ENCODE results near the gene MUC5B. TPM values are rescaled to one million over a fixed set of nuclear protein-coding genes. Genes with fewer than 3 reads are reported as not detected.
A peak's percentile ranks its signal among the peaks of the same experiment; 100 is the strongest.

MUC5B gene
- total RNA-seq, 1 experiment from 2014 or later, result 24.3 TPM

DNA sequence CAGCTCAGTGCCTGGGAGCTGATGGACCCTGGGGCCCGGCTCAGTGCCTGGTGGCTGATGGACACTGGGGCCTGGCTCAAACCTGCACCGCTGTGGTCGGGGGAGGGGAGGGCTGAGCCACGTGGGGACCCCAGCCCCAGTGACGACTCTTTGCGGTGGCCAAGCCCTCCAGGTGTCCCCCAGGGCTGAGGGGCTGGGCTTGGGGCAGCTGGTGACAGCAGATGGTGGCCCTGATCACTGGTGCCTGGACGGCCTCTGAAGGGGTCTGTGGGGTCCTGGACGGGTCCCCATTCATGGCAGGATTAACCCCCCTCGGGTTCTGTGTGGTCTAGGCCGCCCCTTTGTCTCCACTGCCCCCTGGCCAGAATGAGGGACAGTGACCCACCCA lies 3.4 kb upstream of the MUC5B start:
- intact Hi-C loops (cut with micrococcal nuclease), result no loop called here
- H3K4me1 ChIP-seq (ENCODE audit: insufficient read depth, low read length), result peaks cover 25% of the 10 kb centered on the region
- no peaks in the 10 kb centered on the region for H3K9me3 ChIP-seq (ENCODE audit: low read length)
- H3K79me2 ChIP-seq (ENCODE audit: low read length), result no peaks in the 10 kb centered on the region
- peak overlapping the region; percentile 40 for H3K27ac ChIP-seq (ENCODE audit: low read length)
- ChIA-PET POLR2A (ENCODE audit: unreplicated experiment) (no interaction called here), CTCF (no interaction called here)
- no peak overlapping the region for H3K4me3 ChIP-seq (ENCODE audit: low read length)
- TF ChIP-seq CTCF (conservative IDR thresholded peaks at IDR 0.05; ENCODE audit: low read depth, low read length) (no peak), EZH2 (IDR thresholded peaks at IDR 0.05; ENCODE audit: low read length, unreplicated experiment) (no peak), EZH2phosphoT487 (IDR thresholded peaks at IDR 0.05; ENCODE audit: borderline replicate concordance, low read length) (no peak)
- no peaks in the 10 kb centered on the region for H3F3A ChIP-seq (ENCODE audit: low read length, unreplicated experiment)
- no peaks in the 10 kb centered on the region for H4K20me1 ChIP-seq (ENCODE audit: low read length)
- H3K9me2 ChIP-seq (replicated peaks; ENCODE audit: low read length), result no peaks in the 10 kb centered on the region
- DNase-seq (no peak), ATAC-seq (no peak)
- H3K27me3 ChIP-seq (ENCODE audit: low read length), result no peaks in the 10 kb centered on the region
- no peak overlapping the region; the same call in 1 of the 2 replicates for H3K4me2 ChIP-seq (ENCODE audit: low read length)
- H3K9ac ChIP-seq (ENCODE audit: low read length), result 0 out of 2 replicates have a peak overlapping the region, but pooled peaks have one; percentile 25
- no peaks in the 10 kb centered on the region for H3K36me3 ChIP-seq (ENCODE audit: low read depth, low read length)
- BruUV-seq (replicated peaks), result no TSS peak
- H2AFZ ChIP-seq (ENCODE audit: low read length), result 0 out of 2 replicates have a peak overlapping the region, but pooled peaks have one; percentile 67

DNA sequence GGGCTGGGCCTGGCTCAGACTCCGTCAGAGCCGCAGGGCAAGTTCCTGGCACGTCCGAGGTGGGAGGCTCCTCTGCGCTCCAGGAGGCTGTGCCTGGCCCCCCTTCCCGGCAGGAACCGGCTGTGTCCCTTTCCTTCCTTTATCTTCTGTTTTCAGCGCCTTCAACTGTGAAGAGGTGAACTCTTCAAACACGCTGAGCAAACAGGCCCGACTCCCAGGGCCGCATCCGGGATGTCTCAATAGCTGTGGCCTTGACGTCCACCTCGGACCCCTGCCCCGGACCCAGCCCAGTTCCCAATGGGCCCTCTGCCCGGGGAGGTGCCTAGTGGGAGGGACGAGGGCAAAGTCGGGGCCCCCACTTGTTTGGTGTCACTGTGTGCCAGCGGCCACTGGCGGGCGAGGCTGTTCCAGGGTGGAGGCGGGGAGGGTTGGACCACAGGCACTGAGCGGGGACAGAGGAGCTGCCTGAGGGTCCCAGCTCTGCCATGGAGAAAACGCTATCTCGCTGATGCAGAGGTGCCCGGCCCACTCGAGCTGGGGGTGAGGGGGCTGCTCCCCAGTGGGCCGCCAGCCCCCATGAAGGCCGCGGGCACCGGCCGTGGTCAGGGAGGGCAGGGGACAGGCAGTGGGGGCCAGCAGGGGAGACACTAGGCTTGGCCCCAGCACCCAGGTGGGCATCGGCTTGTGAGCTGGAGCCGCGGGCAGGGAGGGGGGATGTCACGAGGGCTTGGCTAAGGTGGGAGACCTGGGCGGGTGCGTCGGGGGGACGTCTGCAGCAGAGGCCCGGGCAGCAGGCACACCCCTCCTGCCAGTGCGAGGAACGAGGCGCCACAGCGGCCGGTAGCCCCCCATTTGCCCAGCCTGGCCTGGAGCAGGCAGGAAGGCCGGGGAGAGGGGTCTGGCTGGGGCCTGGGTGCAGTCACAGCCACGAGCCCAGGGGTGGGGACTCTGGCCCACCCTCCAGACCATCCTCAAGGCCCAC lies 2.7 kb upstream of the MUC5B start:
- intact Hi-C loops (cut with micrococcal nuclease), result loop anchor here (5.0 kb wide), 2 partner anchors 68 to 108 kb away; no protein-coding TSS in a partner anchor
- ATAC-seq (peak; percentile 57), DNase-seq (peak; percentile 55)
- Histone ChIP-seq H3K27me3 (ENCODE audit: low read length) (no peaks in the 10 kb centered on the region), H3K4me3 (ENCODE audit: low read length) (no peak overlapping the region), H3F3A (ENCODE audit: low read length, unreplicated experiment) (no peaks in the 10 kb centered on the region), H3K79me2 (ENCODE audit: low read length) (no peaks in the 10 kb centered on the region), H3K9me3 (ENCODE audit: low read length) (no peaks in the 10 kb centered on the region), H3K4me2 (ENCODE audit: low read length) (peak overlapping the region; percentile 60), H3K4me1 (ENCODE audit: insufficient read depth, low read length) (peaks cover 28% of the 10 kb centered on the region), H3K36me3 (ENCODE audit: low read depth, low read length) (no peaks in the 10 kb centered on the region), H3K9me2 (replicated peaks; ENCODE audit: low read length) (no peaks in the 10 kb centered on the region), H4K20me1 (ENCODE audit: low read length) (no peaks in the 10 kb centered on the region), H3K27ac (ENCODE audit: low read length) (peak overlapping the region; percentile 40; the same call in 1 of the 2 replicates), H3K9ac (ENCODE audit: low read length) (no peak overlapping the region), H2AFZ (ENCODE audit: low read length) (peak overlapping the region; percentile 67; the same call in 1 of the 2 replicates)
- no TSS peak for BruUV-seq (replicated peaks)
- CTCF ChIA-PET, result no interaction called here
- TF ChIP-seq EZH2phosphoT487 (IDR thresholded peaks at IDR 0.05; ENCODE audit: borderline replicate concordance, low read length) (no peak), CTCF (conservative IDR thresholded peaks at IDR 0.05; ENCODE audit: low read depth, low read length) (no peak), EZH2 (IDR thresholded peaks at IDR 0.05; ENCODE audit: low read length, unreplicated experiment) (no peak)
- POLR2A ChIA-PET (ENCODE audit: unreplicated experiment), result interaction anchor here (0.5 kb wide), 1 partner anchor 42 kb away, joined by 14 read pairs; no protein-coding TSS in a partner anchor

Measured in PC-3 (cell line).